Measurements from ENCODE around the gene NBR1.
A peak's percentile ranks its signal among the peaks of the same experiment; 100 is the strongest.
"Not testable (repeated sequence)": the region's sequence is repeated elsewhere in the genome, so short reads cannot be mapped to it uniquely, and the experiment has no call there.

Gene NBR1

GRCh38 chr17:43155666-43156065 is 15.3 kb upstream of the NBR1 start:
- no peak for DNase-seq

GRCh38 chr17:43159232-43159631 is 11.8 kb upstream of the NBR1 start:
- not testable (repeated sequence) for DNase-seq

- DNase-seq: not testable (repeated sequence)
Measured at GRCh38 chr17:43159957-43160356, 11.1 kb upstream of the NBR1 start.

GRCh38 chr17:43165971-43166370 is 5.0 kb upstream of the NBR1 start:
- not testable (repeated sequence) for DNase-seq

GRCh38 chr17:43169561-43170139 is 1.4 kb upstream of the NBR1 start:
- no peak for DNase-seq

GRCh38 chr17:43170140-43170765 is 761 bp upstream of the NBR1 start:
- DNase-seq: peak; percentile 93

- peak; percentile 29 for DNase-seq
Measured at GRCh38 chr17:43171586-43172487, 823 bp downstream of the NBR1 start.

- no peak for DNase-seq
Measured at GRCh38 chr17:43175213-43176118, 4.5 kb downstream of the NBR1 start.

- no peak for DNase-seq
Measured at GRCh38 chr17:43176119-43176570, 5.1 kb downstream of the NBR1 start.

- DNase-seq: no peak
Measured at GRCh38 chr17:43183921-43184320, 12.9 kb downstream of the NBR1 start.

GRCh38 chr17:43186656-43187055 is 15.6 kb downstream of the NBR1 start:
- not testable (repeated sequence) for DNase-seq

- DNase-seq: no peak
Measured at GRCh38 chr17:43193251-43193650, 22.2 kb downstream of the NBR1 start.

GRCh38 chr17:43199633-43200032 is 28.6 kb downstream of the NBR1 start:
- no peak for DNase-seq

- DNase-seq: no peak
Measured at GRCh38 chr17:43200127-43200526, 29.1 kb downstream of the NBR1 start.

- DNase-seq: not testable (repeated sequence)
Measured at GRCh38 chr17:43203013-43203412, 32.0 kb downstream of the NBR1 start.

GRCh38 chr17:43210576-43210975 is 39.6 kb downstream of the NBR1 start:
- DNase-seq: no peak

- no peak for DNase-seq
Measured at GRCh38 chr17:43211123-43211479, 40.1 kb downstream of the NBR1 start.

- no peak for DNase-seq
Measured at GRCh38 chr17:43211480-43212402, 40.7 kb downstream of the NBR1 start, which contains the start of gene TMEM106A. TMEM106A (plus strand) TSS chr17:43211875; CDS start chr17:43213042, 1,167 bp downstream.

GRCh38 chr17:43212641-43213490 is 41.9 kb downstream of the NBR1 start:
- DNase-seq: no peak

GRCh38 chr17:43213545-43213944 is 42.5 kb downstream of the NBR1 start:
- DNase-seq: no peak

- DNase-seq: no peak
Measured at GRCh38 chr17:43215341-43215740, 44.3 kb downstream of the NBR1 start.

Measured in NCI-H446 treated with DMSO at 0.1 percent for 48 hours (cell line).